Measurements from ENCODE around the gene GARIN5A.

- TF ChIP-seq POLR2A (IDR thresholded peaks at IDR 0.05) (no peak), CTCF (IDR thresholded peaks at IDR 0.05) (no peak)
Measured at GRCh38 chr19:50453243-50453642, 23.4 kb downstream of the GARIN5A start.
